Measurements from ENCODE around the gene VAV2. TPM values are rescaled to one million over a fixed set of nuclear protein-coding genes. Genes with fewer than 3 reads are reported as not detected.

VAV2 gene
- total RNA-seq, 1 donor from 2014 or later: 80.6 TPM

DNA sequence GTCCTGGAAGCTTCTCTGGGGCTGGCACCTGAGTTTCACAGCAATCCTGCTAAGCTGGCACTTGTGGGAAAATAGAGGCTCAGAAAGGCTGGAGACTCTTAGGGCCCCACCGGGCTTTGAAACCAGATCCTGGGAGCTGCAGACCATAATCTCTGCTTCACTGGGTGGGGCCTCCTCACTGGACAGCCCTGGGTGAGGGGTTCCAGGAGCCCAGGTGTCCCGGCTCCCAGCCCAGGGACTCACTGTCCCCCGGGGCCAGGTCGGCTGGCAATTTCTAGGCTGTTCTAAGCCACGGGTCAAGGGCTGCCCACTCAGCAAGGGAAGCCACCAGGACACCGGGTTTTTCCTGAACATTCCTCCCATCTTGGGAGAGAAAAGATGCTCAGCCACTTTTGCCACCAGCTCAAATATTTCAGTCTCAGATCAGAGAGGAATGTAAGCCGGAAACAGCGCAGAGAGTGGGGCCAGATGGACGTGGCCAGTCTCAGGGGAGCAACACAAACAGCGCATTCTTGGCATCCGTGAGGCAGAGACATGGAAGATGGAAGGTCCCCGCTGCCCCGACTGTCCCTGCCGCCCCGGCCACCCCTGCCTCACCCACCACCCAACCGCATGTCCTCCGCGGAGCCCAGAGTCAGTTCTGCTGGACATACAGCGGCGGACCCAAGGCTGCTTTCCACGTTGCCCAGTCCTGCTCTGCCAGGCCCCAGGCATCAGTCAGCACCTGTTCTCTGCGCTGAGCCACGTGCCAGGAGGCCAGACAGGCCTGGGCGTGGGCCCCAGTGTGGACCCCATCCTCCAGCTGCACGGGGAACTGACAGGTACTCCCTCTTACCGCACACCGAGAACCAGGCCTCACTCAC, 72.6 kb downstream of the VAV2 start:
- Mint-ChIP-seq H3K4me1 (ENCODE audit: low read depth) (peaks cover 25% of the 10 kb centered on the region), H3K9me3 (ENCODE audit: low read depth) (no peaks in the 10 kb centered on the region), H3K27ac (peak overlapping the region; percentile 95), H3K27me3 (no peaks in the 10 kb centered on the region), H3K36me3 (ENCODE audit: insufficient read depth) (peaks cover 8% of the 10 kb centered on the region), H3K4me3 (ENCODE audit: low read depth) (no peak overlapping the region)
- no peak for TF ChIP-seq CTCF (IDR thresholded peaks at IDR 0.05; ENCODE audit: unreplicated experiment)
- no peak for DNase-seq (ENCODE audit: low spot score, unreplicated experiment)

DNA sequence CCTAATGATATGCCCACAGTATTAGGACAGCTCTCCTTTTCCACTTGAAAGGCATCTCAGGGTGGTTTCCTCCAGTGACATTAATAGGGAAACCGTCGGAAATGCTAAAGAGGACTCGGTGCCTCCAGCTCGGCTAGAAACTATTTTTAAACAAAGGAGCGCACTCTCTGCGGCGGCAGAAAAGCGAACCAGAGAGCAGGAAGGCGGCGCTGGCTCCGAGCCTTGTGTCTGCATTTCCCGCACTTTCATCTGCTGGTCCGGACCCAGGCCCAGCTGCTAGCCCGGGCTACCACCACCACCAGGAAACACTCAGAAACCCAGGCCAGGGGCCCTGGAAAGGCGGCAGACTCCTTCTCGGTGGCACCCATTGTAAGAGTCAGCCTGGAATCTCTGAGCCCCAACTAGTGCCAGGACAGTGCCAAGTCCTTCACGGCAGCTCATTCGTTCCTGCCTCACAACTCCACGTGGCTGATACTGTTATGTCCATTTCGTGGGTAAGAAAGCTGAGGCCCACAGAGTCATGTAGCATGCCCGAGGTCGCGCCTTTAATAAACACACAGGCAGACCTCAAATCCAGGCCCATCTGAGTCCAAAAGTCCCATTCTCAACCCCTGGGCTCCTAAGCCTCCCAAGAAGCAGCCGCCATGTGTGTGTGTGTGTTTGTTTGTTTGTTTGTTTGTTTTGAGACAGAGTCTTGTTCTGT, 73.9 kb downstream of the VAV2 start:
- no peak for TF ChIP-seq CTCF (IDR thresholded peaks at IDR 0.05; ENCODE audit: unreplicated experiment)
- Mint-ChIP-seq H3K4me3 (ENCODE audit: low read depth) (no peak overlapping the region), H3K4me1 (ENCODE audit: low read depth) (peaks cover 28% of the 10 kb centered on the region), H3K27ac (no peak overlapping the region), H3K9me3 (ENCODE audit: low read depth) (no peaks in the 10 kb centered on the region), H3K27me3 (no peaks in the 10 kb centered on the region), H3K36me3 (ENCODE audit: insufficient read depth) (peaks cover 6% of the 10 kb centered on the region)
- no peak for DNase-seq (ENCODE audit: low spot score, unreplicated experiment)

GRCh38 chr9:133917375-133917774, 74.7 kb downstream of the VAV2 start:
- Mint-ChIP-seq H3K27ac (no peak overlapping the region), H3K36me3 (ENCODE audit: insufficient read depth) (peaks cover 2% of the 10 kb centered on the region), H3K4me1 (ENCODE audit: low read depth) (peaks cover 28% of the 10 kb centered on the region), H3K27me3 (no peaks in the 10 kb centered on the region), H3K9me3 (ENCODE audit: low read depth) (no peaks in the 10 kb centered on the region), H3K4me3 (ENCODE audit: low read depth) (no peak overlapping the region)
- no peak for TF ChIP-seq CTCF (IDR thresholded peaks at IDR 0.05; ENCODE audit: unreplicated experiment)
- no peak for DNase-seq (ENCODE audit: low spot score, unreplicated experiment)

DNA sequence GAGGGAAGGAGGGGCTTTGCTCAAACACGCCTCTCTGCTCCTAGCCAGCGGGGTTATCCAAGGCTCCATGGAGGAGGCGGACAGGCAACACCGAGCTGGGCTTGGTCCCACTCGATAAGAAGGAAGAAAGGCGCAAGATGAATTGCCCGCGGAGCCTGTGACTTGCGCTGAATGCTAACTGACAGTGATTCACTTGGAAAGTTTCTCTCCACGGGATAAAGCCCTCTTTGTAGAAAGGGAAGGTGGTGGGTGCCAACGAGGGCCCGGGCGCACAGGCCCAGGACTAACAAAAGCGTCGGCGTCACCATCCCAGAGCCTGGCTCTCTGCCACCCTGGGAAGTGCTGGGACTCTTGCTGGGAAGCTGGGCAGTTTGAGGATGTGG, 76.0 kb downstream of the VAV2 start:
- Mint-ChIP-seq H3K4me3 (ENCODE audit: low read depth) (no peak overlapping the region), H3K36me3 (ENCODE audit: insufficient read depth) (peaks cover 2% of the 10 kb centered on the region), H3K27ac (peak overlapping the region; percentile 86), H3K4me1 (ENCODE audit: low read depth) (peaks cover 36% of the 10 kb centered on the region), H3K9me3 (ENCODE audit: low read depth) (no peaks in the 10 kb centered on the region), H3K27me3 (no peaks in the 10 kb centered on the region)
- TF ChIP-seq CTCF (IDR thresholded peaks at IDR 0.05; ENCODE audit: unreplicated experiment): no peak
- no peak for DNase-seq (ENCODE audit: low spot score, unreplicated experiment)

DNA sequence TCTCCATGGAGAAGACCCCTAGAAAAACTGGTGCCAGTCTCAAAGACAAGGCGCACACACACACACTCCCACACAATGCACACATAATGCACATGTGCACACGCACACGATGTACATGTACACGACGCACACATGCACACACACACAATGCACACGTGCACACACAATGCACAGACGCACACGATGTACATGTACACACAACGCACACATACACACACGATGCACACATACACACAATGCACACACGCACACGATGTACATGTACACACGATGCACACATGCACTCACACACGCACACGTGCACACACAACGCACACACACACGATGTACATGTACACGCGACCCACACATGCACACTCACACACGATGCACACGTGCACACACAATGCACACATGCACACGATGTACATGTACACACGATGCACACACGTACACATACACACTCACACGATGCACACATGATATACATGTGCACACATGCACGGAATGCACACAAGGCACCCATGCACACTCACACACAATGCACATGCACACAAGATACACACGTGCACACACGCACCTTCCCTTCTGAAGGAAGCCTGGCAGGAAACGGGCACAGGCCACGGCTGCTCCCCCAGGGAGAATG, 76.5 kb downstream of the VAV2 start:
- Mint-ChIP-seq H3K27ac (peak overlapping the region; percentile 86), H3K9me3 (ENCODE audit: low read depth) (no peaks in the 10 kb centered on the region), H3K36me3 (ENCODE audit: insufficient read depth) (peaks cover 2% of the 10 kb centered on the region), H3K4me1 (ENCODE audit: low read depth) (peaks cover 39% of the 10 kb centered on the region), H3K4me3 (ENCODE audit: low read depth) (no peak overlapping the region), H3K27me3 (no peaks in the 10 kb centered on the region)
- no peak for DNase-seq (ENCODE audit: low spot score, unreplicated experiment)
- TF ChIP-seq CTCF (IDR thresholded peaks at IDR 0.05; ENCODE audit: unreplicated experiment): no peak

All from progenitor cell of endocrine pancreas (in vitro differentiated cells).